Activated CD4-positive, alpha-beta T cell treated with anti-CD3 and anti-CD28 coated beads, Interleukin-2, amount 50 U/mL, for 16 hours (primary cell): ENCODE results near the gene PDE11A.
"Not testable (repeated sequence)": the region's sequence is repeated elsewhere in the genome, so short reads cannot be mapped to it uniquely, and the experiment has no call there.

ENCODE experiments used
- DNase-seq: peaks from one replicate; pipeline ENCODE4 v3.0.0-alpha.2; 2020

PDE11A gene

GRCh38 chr2:178008636-178009289 lies 63.8 kb downstream of the PDE11A start:
- DNase-seq, result no peak

GRCh38 chr2:178006710-178007109 lies 65.9 kb downstream of the PDE11A start:
- no peak for DNase-seq

DNA sequence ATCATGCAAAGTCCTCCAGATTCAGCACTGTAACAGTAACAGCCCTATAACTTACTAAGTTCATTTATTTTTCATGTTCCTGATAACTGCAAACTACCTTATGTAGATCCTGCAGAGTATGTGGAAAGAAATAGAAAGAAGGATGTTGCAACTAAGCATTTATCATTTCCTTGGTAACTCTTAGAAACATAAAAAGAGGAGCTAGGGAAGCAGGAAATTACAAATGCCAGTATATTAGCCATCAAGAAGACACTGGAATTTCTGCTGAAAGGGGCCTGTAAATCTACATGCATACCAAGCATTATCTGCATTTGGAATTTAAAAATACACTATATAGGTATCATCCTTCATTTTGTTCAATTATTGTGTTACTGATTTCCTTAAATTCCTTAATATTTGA lies 66.8 kb downstream of the PDE11A start:
- DNase-seq, result no peak

- no peak for DNase-seq
Measured at GRCh38 chr2:178002038-178002437, 70.5 kb downstream of the PDE11A start.

DNA sequence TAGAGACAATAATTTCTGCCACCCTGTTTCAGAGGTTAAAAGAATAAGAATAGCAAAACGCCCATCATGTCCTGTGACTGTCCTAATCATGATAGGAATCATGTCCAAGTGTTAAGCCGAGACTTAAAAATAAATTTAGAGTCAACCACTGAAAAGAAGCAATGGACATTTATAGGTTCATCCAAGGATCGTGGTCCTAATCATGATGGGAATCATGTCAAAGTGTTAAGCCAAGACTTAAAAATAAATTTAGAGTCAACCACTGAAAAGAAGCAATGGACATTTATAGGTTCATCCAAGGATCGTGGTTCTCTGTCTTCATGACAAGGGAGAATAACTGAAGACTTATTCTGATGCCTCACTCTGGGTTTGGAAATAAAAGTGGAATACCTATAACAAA lies 73.6 kb downstream of the PDE11A start:
- no peak for DNase-seq

DNA sequence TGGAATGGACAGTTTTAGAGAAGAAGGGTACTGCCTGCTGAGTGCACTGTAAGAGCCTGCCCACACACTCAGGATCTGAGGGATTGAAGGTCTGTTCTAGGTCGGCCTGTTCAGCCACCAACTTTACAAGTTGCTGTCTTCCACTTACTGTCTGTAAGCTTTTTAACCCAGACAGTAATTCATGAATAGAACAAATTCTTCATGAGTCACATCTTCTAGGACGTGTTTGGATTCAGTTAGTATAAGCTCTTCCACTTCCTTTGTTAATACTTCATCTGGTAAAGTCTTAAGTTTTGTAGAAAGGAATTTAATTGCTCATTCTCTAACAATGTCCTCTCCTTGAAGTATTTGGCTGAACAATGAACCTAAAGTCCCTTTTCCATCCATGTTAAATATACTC lies 74.6 kb downstream of the PDE11A start:
- DNase-seq, result no peak

GRCh38 chr2:177992992-177993391 lies 79.6 kb downstream of the PDE11A start:
- DNase-seq, result no peak

GRCh38 chr2:177989029-177989885 lies 83.3 kb downstream of the PDE11A start:
- no peak for DNase-seq

- no peak for DNase-seq
Measured at GRCh38 chr2:177984749-177985148, 87.8 kb downstream of the PDE11A start.

- peak; percentile 44 for DNase-seq
Measured at GRCh38 chr2:177983183-177983788, 89.3 kb downstream of the PDE11A start.

DNA sequence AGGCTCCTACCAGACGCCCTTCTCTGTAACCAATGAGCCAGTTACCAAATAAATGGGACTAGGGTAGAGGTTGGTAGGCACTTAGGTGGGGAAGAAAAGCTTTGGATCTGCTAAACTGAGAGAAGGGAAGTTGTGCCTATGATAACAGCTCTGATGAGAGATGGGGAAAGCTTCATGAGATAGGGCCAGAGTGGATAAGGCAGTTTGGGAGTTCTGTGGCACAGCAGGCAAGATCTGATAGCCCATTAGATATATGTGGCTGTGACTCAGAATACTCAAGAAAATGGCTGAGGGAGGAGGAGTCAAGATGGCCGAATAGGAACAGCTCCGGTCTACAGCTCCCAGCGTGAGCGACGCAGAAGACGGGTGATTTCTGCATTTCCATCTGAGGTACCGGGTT lies 99.8 kb downstream of the PDE11A start:
- DNase-seq, result no peak

- no peak for DNase-seq
Measured at GRCh38 chr2:177972123-177972522, 100.5 kb downstream of the PDE11A start.

DNA sequence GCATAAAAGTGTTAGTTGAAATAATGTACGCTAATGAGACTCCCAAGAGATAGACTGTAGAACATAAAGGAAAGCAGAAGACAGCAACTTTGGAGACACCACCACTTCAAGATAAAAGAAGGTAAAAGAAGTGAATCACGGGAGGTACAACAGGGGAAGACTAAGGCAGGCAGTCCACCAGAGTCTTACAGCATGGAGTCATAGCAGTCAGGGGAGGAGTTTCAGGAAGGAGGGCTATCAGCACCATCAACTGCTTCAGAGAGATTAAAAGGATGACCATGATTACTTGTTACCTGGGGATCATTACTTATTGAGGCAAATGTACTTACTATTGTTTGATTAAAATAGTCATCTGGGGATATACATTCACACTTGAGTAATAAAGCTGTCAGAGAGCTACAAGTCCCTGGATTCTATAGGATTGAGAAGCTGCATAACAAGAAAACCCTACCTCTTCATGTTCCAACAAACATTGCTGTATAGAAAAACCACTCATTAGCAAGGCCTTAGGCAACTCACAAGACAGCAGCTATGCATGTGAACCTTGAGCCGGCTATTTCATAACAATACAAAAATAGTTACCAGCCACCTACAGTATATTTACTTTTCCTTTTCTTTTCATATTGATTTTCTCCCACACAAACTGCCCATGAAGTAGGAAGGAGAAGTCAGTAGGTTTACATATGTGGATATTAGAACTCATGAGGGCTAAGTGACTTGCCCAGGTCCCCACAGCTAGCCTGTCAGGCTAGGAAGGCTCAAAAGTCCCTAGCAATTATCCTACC lies 101.7 kb downstream of the PDE11A start:
- no peak for DNase-seq

DNA sequence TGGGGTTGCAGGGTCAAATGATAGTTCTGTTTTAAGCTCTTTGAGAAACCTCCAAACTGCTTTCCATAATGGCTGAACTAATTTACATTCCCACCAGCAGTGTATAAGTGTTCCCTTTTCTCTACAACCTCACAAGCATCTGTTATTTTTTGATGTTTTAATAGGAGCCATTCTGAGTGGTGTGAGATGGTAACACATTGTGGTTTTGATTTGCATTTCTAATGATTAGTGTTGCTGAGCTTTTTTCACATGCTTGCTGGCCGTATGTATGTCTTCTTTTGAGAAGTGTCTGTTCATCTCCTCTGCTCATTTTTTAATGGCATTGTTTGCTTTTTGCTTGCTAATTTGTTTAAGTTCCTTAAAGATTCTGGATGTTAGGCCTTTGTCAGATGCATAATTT lies 107.7 kb downstream of the PDE11A start:
- no peak for DNase-seq

DNA sequence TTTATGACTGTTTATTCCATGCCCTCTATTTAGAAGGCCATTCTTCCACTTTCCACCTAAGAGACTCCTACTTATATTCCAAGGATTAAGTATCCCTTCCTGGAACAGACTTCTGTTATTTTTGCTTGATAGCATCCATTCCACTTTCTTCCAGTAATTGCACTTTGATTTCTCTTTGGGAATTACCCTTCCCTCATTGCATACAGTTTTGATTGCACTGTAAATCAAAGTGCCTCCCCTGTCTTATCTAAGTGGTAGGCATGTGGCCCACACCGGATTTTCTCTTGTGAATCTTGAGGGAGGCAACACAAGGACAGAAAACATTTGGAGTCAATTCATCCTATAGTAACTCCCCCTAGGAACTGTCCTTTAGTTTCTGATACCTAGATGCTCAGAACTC lies 120.4 kb downstream of the PDE11A start:
- DNase-seq, result no peak

- DNase-seq, result not testable (repeated sequence)
Measured at GRCh38 chr2:177947598-177947997, 125.0 kb downstream of the PDE11A start.

- DNase-seq, result not testable (repeated sequence)
Measured at GRCh38 chr2:177944530-177944929, 128.0 kb downstream of the PDE11A start.

DNA sequence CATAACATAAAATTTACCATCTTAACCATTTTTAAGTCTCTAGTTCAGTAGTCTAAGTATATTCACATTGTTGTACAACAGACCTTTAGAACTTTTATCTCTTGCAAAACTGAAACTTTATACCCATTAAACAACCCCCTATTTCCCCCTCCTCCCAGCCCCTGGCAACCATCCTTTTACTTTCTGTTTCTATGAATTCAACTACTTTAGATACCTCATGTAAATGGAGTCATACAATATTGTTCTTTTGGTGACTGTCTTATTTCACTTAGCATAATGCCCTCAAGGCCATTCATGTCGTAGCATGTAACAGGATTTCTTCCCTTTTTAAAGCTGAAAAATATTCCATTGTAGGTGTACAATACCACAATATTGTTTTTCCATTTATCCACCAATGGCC lies 129.8 kb downstream of the PDE11A start:
- DNase-seq, result no peak

DNA sequence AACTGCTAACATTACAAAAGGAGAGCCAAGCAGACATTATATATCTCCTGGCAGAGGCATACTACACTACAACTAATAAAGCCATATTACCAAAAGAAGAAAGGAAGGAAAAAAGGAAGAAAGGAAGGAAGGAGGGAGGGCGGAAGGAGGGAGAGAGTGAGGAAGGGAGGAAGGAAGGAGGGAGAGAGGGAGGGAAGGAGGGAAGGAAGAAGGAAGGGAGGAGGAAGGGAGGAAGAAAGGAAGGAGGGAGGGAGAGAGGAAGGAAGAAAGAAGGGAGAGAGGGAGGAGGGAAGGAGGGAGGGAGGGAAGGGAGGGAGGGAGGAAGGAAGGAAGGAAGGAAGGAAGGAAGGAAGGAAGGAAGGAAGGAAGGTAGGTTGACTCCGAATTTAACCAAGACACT lies 133.4 kb downstream of the PDE11A start:
- no peak for DNase-seq

DNA sequence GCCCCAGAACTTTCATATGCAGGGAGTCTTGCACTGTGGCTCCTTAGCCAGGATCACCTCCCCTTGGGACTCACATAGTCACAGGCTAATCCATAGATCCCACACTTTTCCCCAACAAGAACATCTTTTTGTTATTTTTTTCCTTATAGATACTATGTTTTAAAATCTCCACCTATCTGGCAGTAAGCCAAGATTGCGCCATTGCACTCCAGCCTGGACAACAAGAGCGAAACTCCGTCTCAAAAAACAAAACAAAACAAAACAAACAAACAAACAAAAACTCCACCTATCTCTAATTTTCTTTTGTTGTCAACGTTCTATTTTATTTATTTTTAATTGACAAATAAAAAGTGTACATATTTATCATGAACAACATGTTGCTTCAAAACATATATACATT lies 141.7 kb downstream of the PDE11A start:
- no peak for DNase-seq

DNA sequence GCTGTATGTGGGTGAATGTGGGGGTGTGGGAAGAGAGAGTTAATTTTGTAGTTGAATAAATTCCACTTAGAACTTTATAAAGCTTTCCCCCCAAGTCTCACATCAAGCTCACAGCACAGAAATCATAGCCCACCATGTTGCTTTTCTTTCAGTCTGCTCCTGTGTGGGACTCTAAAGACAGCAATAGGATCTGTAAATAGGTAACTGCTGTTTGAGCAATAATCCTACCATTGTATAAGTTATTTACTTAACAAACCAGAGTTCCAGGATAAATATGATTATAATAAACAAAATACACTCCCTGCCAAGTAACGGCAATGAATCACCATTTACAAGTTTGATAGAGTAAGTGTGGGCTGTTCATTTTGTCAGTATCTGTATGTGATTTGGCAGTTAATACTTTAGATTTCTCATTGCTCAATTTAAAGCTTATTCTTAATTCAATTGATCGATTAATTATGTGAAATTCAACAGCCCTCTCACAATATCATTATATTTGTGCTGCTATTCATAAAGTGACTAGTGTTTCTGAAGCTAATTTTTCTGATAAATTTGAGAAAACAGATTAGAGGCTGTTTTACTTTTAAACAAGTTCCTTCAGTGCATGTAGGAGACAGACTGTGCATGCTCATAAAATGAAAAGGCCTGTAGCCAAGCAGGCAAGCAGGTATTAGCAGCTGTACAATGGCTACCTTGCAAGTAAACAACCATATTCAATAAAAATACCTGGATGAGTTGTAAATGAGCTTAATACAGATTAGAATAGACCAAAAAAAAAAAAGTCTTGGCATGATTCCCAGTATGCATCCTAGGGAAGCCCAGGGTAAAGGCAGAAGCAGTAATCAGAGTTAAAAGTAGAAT lies 142.7 kb downstream of the PDE11A start:
- DNase-seq, result no peak

GRCh38 chr2:177923323-177923722 lies 149.3 kb downstream of the PDE11A start:
- no peak for DNase-seq
